GM10847 (cell line): ENCODE measurements around the gene TP53TG3F.
"Not testable (repeated sequence)": the region's sequence is repeated elsewhere in the genome, so short reads cannot be mapped to it uniquely, and the experiment has no call there.

Experiments used
- POLR2A ChIP-seq: IDR thresholded peaks from 2 replicates; pipeline ENCODE4 v1.6.1; 2011; ENCODE audit not compliant: insufficient read length; ENCODE audit errors: extremely low read depth

The TP53TG3F gene

GRCh38 chr16:33459312-33459711, at the start of gene TP53TG3F:
TSS of gene TP53TG3F (plus strand) at chr16:33459612. CDS start at chr16:33459680, 68 bp downstream.
- TF ChIP-seq POLR2A = not testable (repeated sequence)
